DND-41 (cell line): ENCODE results near the gene OTOGL.

Experiments
- ATAC-seq: fragments of 200-7000 bp; cut with Tn5 transposase; 3 replicates; pipeline ENCODE4 v1.9.1; 2021; ENCODE audit warnings: low read depth; ENCODE audit not compliant: insufficient read depth
- DNase-seq: peaks from one replicate; pipeline ENCODE4 v3.0.0-alpha.2; 2020
- H2AFZ ChIP-seq: 2 replicates; pipeline ENCODE4 v1.6.0; 2012; ENCODE audit warnings: low read depth, low read length
- H3K27ac ChIP-seq: 2 replicates; pipeline ENCODE4 v1.5.1; 2012; ENCODE audit warnings: low read length, inconsistent platforms
- H3K27me3 ChIP-seq: fragments of 200-600 bp; sonication (generic); 2 replicates; pipeline ENCODE4 v1.6.0; 2012; ENCODE audit warnings: low read length, mild to moderate bottlenecking, inconsistent platforms; ENCODE audit not compliant: insufficient read depth, poor library complexity
- H3K36me3 ChIP-seq: 2 replicates; pipeline ENCODE4 v1.5.1; 2012; ENCODE audit warnings: low read length, inconsistent platforms; ENCODE audit not compliant: insufficient read depth
- H3K4me1 ChIP-seq: 2 replicates; pipeline ENCODE4 v1.5.1; 2012; ENCODE audit warnings: mild to moderate bottlenecking, low read length; ENCODE audit not compliant: insufficient read depth
- H3K4me2 ChIP-seq: 2 replicates; pipeline ENCODE4 v1.6.0; 2012; ENCODE audit warnings: mild to moderate bottlenecking, moderate library complexity, low read length, inconsistent platforms; ENCODE audit not compliant: insufficient read depth
- H3K4me3 ChIP-seq, 2 experiments: fragments of 200-600 bp in 1 of 2; shearing (Covaris generic) in 1 of 2; 2 replicates each; pipeline ENCODE4 v1.5.1; 2012 to 2016; ENCODE audit warnings: inconsistent platforms in 2 of 2, low read length in 2 of 2, mild to moderate bottlenecking in 2 of 2, low read depth in 1 of 2, moderate library complexity in 1 of 2
- H3K79me2 ChIP-seq: 2 replicates; pipeline ENCODE4 v1.6.0; 2012; ENCODE audit warnings: low read length, inconsistent platforms; ENCODE audit not compliant: insufficient read depth
- H3K9ac ChIP-seq: 2 replicates; pipeline ENCODE4 v1.6.0; 2012; ENCODE audit warnings: low read depth, mild to moderate bottlenecking, inconsistent platforms, low read length, moderate library complexity
- H3K9me3 ChIP-seq: 2 replicates; pipeline ENCODE4 v1.5.1; 2012; ENCODE audit warnings: low read length, moderate library complexity, mild to moderate bottlenecking, inconsistent platforms; ENCODE audit not compliant: insufficient read depth, severe bottlenecking
- H4K20me1 ChIP-seq: 2 replicates; pipeline ENCODE4 v1.6.0; 2012; ENCODE audit warnings: low read length; ENCODE audit not compliant: insufficient read depth
- EZH2 ChIP-seq: IDR thresholded peaks from 3 replicates; pipeline ENCODE4 v1.6.1; 2012; ENCODE audit warnings: borderline replicate concordance, low read depth, mild to moderate bottlenecking, moderate library complexity, low read length, inconsistent platforms; ENCODE audit not compliant: severe bottlenecking
- TF ChIP-seq, protein P1 (sequence below): IDR thresholded peaks from 2 replicates; pipeline ENCODE4 v1.5.1; 2012; ENCODE audit warnings: borderline replicate concordance, low read length, moderate library complexity, mild to moderate bottlenecking; ENCODE audit not compliant: poor library complexity, severe bottlenecking; ENCODE audit errors: extremely low read depth

Gene OTOGL

DNA sequence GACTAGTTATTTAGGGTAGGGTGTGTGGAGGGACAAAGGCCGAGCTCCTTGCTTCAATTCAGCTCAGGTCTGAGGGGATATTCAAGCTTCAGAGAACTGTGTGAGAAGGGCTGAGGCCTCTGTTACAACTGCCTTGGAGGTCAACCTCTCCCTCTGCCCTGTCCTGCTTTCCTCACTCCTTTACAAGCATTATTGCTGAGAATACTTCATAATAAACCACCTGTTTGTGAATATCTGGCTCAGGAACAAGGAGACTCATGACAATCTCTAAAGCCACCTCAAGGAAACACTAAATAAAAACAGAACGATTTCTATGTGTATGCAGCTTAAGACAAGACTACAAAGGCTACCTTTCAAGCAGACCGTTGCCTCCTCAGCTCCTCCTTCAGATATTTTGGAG, 21.7 kb downstream of the OTOGL start:
- Histone ChIP-seq H3K4me3 (no peak overlapping the region), H4K20me1 (no peaks in the 10 kb centered on the region), H3K36me3 (no peaks in the 10 kb centered on the region), H3K27me3 (no peaks in the 10 kb centered on the region), H3K9ac (no peak overlapping the region), H3K27ac (no peak overlapping the region), H3K4me1 (no peaks in the 10 kb centered on the region), H3K9me3 (no peaks in the 10 kb centered on the region), H3K4me2 (no peak overlapping the region), H3K79me2 (no peaks in the 10 kb centered on the region), H2AFZ (no peak overlapping the region)
- ATAC-seq (no peak), DNase-seq (no peak)
- TF ChIP-seq, protein P1, sequence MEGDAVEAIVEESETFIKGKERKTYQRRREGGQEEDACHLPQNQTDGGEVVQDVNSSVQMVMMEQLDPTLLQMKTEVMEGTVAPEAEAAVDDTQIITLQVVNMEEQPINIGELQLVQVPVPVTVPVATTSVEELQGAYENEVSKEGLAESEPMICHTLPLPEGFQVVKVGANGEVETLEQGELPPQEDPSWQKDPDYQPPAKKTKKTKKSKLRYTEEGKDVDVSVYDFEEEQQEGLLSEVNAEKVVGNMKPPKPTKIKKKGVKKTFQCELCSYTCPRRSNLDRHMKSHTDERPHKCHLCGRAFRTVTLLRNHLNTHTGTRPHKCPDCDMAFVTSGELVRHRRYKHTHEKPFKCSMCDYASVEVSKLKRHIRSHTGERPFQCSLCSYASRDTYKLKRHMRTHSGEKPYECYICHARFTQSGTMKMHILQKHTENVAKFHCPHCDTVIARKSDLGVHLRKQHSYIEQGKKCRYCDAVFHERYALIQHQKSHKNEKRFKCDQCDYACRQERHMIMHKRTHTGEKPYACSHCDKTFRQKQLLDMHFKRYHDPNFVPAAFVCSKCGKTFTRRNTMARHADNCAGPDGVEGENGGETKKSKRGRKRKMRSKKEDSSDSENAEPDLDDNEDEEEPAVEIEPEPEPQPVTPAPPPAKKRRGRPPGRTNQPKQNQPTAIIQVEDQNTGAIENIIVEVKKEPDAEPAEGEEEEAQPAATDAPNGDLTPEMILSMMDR = no peak
- no peak for TF ChIP-seq EZH2

DNA sequence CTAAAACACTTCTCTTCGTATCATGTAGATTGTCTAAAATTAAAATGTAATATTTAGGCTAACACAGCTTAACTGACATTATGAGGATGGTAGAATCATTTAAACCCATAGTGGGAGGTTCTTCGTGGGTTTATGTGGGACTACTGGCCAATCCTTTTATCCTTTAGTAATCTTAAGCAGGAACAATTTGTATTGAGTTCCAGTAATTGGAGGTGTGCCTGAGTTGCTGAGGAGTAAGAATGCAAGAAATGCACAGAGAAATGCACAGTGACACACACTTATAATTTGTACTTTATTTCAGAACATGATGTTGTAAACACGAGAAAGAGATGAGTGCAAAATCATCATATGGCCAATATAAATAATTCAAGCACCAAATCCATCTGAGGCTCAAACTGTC, 22.3 kb downstream of the OTOGL start:
- TF ChIP-seq EZH2 = no peak
- TF ChIP-seq, protein P1 = no peak
- H3K4me1 ChIP-seq = no peaks in the 10 kb centered on the region
- H3K79me2 ChIP-seq = no peaks in the 10 kb centered on the region
- no peak for ATAC-seq
- no peaks in the 10 kb centered on the region for H3K27me3 ChIP-seq
- no peak overlapping the region for H3K4me3 ChIP-seq
- H3K4me2 ChIP-seq = no peak overlapping the region
- H3K27ac ChIP-seq = no peak overlapping the region
- no peaks in the 10 kb centered on the region for H3K36me3 ChIP-seq
- DNase-seq = no peak
- H3K9ac ChIP-seq = no peak overlapping the region
- no peak overlapping the region for H2AFZ ChIP-seq
- no peaks in the 10 kb centered on the region for H4K20me1 ChIP-seq
- H3K9me3 ChIP-seq = no peaks in the 10 kb centered on the region

DNA sequence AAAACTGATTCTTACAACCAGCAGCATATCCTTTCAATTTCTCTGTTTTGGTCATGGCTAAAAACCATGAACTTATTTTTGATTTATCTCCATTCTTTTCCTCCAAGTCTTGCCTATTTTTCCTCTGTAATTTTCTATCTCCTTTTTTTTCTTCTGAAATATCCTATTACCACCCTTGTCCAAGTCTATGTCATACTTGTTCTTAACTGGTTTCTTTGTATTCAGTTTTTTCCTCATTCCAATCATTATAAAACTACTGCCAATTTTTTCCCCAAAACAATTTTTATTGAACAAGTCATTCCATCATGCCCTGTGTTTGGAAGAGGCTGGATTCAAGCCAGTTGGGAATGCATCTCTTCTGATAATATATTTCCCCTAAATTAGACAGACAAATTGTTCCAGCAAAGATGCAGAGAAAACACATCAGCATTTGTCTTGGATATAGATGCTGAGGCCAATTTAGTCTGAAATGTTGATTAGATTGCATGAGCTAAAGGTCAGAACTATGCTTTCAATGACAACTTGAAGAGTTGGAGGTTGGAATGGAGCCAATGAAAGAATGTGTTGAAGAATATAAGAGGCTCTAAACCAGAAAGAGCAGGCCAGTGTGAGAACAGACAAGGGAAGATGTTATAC, 30.7 kb downstream of the OTOGL start:
- no peaks in the 10 kb centered on the region for H3K79me2 ChIP-seq
- H3K36me3 ChIP-seq = no peaks in the 10 kb centered on the region
- TF ChIP-seq EZH2 = no peak
- TF ChIP-seq, protein P1 = no peak
- H3K27ac ChIP-seq = no peak overlapping the region
- H3K9ac ChIP-seq = no peak overlapping the region
- H3K9me3 ChIP-seq = no peaks in the 10 kb centered on the region
- no peaks in the 10 kb centered on the region for H3K4me1 ChIP-seq
- no peak overlapping the region for H3K4me3 ChIP-seq
- H2AFZ ChIP-seq = no peak overlapping the region
- no peak overlapping the region for H3K4me2 ChIP-seq
- H3K27me3 ChIP-seq = no peaks in the 10 kb centered on the region
- no peaks in the 10 kb centered on the region for H4K20me1 ChIP-seq
- no peak for DNase-seq
- ATAC-seq = no peak
